Activated T-helper 9 cell treated with anti-CD3 and anti-CD28 coated beads, Interleukin-2, amount 50 U/mL, for 16 hours (primary cell): ENCODE results near the gene FBN1.

ENCODE experiments used
- DNase-seq: peaks from one replicate; pipeline ENCODE4 v3.0.0-alpha.2; 2020; ENCODE audit warnings: low read depth

The FBN1 gene

GRCh38 chr15:48580736-48581135, 64.8 kb downstream of the FBN1 start:
- DNase-seq, result no peak

- no peak for DNase-seq
Observed at GRCh38 chr15:48579945-48580671, 65.4 kb downstream of the FBN1 start.

- DNase-seq, result no peak
Observed at GRCh38 chr15:48578965-48579364, 66.5 kb downstream of the FBN1 start.

GRCh38 chr15:48577469-48577868, 68.0 kb downstream of the FBN1 start:
- no peak for DNase-seq

GRCh38 chr15:48574187-48574586, 71.3 kb downstream of the FBN1 start:
- no peak for DNase-seq

GRCh38 chr15:48573780-48574179, 71.7 kb downstream of the FBN1 start:
- no peak for DNase-seq

- DNase-seq, result no peak
Observed at GRCh38 chr15:48572823-48573222, 72.7 kb downstream of the FBN1 start.

GRCh38 chr15:48571510-48571909, 74.0 kb downstream of the FBN1 start:
- DNase-seq, result no peak

GRCh38 chr15:48570822-48571221, 74.7 kb downstream of the FBN1 start:
- DNase-seq, result no peak

- DNase-seq, result no peak
Observed at GRCh38 chr15:48569591-48570302, 75.8 kb downstream of the FBN1 start.

- no peak for DNase-seq
Observed at GRCh38 chr15:48566668-48567067, 78.8 kb downstream of the FBN1 start.

GRCh38 chr15:48565560-48566482, 79.7 kb downstream of the FBN1 start:
- DNase-seq, result no peak

GRCh38 chr15:48564690-48565089, 80.8 kb downstream of the FBN1 start:
- no peak for DNase-seq

GRCh38 chr15:48563934-48564333, 81.6 kb downstream of the FBN1 start:
- no peak for DNase-seq

GRCh38 chr15:48560321-48561051, 85.0 kb downstream of the FBN1 start:
- no peak for DNase-seq

- no peak for DNase-seq
Observed at GRCh38 chr15:48559285-48559684, 86.2 kb downstream of the FBN1 start.

GRCh38 chr15:48558226-48558625, 87.3 kb downstream of the FBN1 start:
- no peak for DNase-seq

GRCh38 chr15:48557335-48557734, 88.2 kb downstream of the FBN1 start:
- DNase-seq, result no peak

- DNase-seq, result no peak
Observed at GRCh38 chr15:48556159-48556897, 89.2 kb downstream of the FBN1 start.

- DNase-seq, result no peak
Observed at GRCh38 chr15:48555241-48555881, 90.1 kb downstream of the FBN1 start.

GRCh38 chr15:48554112-48554511, 91.4 kb downstream of the FBN1 start:
- no peak for DNase-seq
